HCT116 (cell line): ENCODE measurements around the gene TNFSF9. TPM values are rescaled to one million over a fixed set of nuclear protein-coding genes. Genes with fewer than 3 reads are reported as not detected.

ENCODE experiments used
- ATAC-seq: fragments of 200-7000 bp; cut with Tn5 transposase; 2 replicates; pipeline ENCODE4 v1.9.1; 2020; ENCODE audit warnings: mild to moderate bottlenecking, moderate library complexity
- BruUV-seq: library from RNA; stranded (reverse); fragments of 400-500 nt; replicated peaks from 2 replicates; lab custom pipeline; 2021; lab: Mats Ljungman, UMichigan
- CTCF ChIA-PET: fragments of 300-600 bp; sonication (Branson Sonifier 250); formaldehyde crosslinking; loops from one replicate; lab custom pipeline; 2021; ENCODE audit warnings: antibody characterized with exemption; lab: Charles Lee
- POLR2A ChIA-PET: fragments of 300-600, 350-600 bp; sonication (Branson Sonifier 250); formaldehyde crosslinking; loops from one replicate; lab custom pipeline; 2021; ENCODE audit warnings: antibody characterized with exemption; lab: Charles Lee
- RAD21 ChIA-PET, 2 experiments: fragments of 300-600 bp; sonication (Branson Sonifier 250); formaldehyde crosslinking; loops; one replicate each; lab custom pipeline; 2023; ENCODE audit warnings: low total read pairs in 2 of 2; ENCODE audit not compliant: uncharacterized antibody in 2 of 2, unreplicated experiment in 2 of 2, low non-redundant PET in 1 of 2; lab: Charles Lee
- DNase-seq: peaks from one replicate; pipeline ENCODE4 v3.0.0-alpha.2; 2010; ENCODE audit warnings: low read depth, low spot score
- H2AFZ ChIP-seq: fragments of 200-600 bp; shearing (Covaris generic), sonication (generic); 2 replicates; pipeline ENCODE4 v1.6.1; 2017; ENCODE audit warnings: low read depth, mixed run types, mixed read lengths, antibody characterized with exemption, low read length; ENCODE audit not compliant: poor library complexity, severe bottlenecking
- H3K27ac ChIP-seq: 2 replicates; pipeline ENCODE4 v1.5.1; 2012; ENCODE audit warnings: low read depth, low read length
- H3K27me3 ChIP-seq: fragments of 200-600 bp; sonication (generic); 2 replicates; pipeline ENCODE4 v1.6.1; 2016; ENCODE audit warnings: mixed run types, low read length, mixed read lengths; ENCODE audit not compliant: insufficient read depth
- H3K36me3 ChIP-seq, 2 experiments: fragments of 200-500 bp in 1 of 2; fragments of 200-600 bp in 1 of 2; sonication (Bioruptor generic) in 1 of 2; sonication (generic) in 1 of 2; 2 replicates each; pipeline versions ENCODE4 v1.5.1 to v1.6.1; 2014 to 2016; ENCODE audit warnings: low read length in 2 of 2, inconsistent platforms in 1 of 2, mixed read lengths in 1 of 2, mixed run types in 1 of 2; ENCODE audit not compliant: insufficient read depth in 2 of 2, control insufficient read depth in 1 of 2
- H3K4me1 ChIP-seq, 2 experiments: fragments of 200-600 bp in 1 of 2; sonication (generic) in 1 of 2; 2 replicates each; pipeline versions ENCODE4 v1.5.1 to v1.6.1; 2012 to 2017; ENCODE audit warnings: low read length in 2 of 2, inconsistent platforms in 1 of 2, mild to moderate bottlenecking in 1 of 2, mixed read lengths in 1 of 2, mixed run types in 1 of 2, moderate library complexity in 1 of 2; ENCODE audit not compliant: insufficient read depth in 2 of 2, control insufficient read depth in 1 of 2
- H3K4me2 ChIP-seq: fragments of 200-600 bp; sonication (generic); 2 replicates; pipeline ENCODE4 v1.6.1; 2017; ENCODE audit warnings: mixed run types, low read length, mixed read lengths
- H3K4me3 ChIP-seq, 2 experiments: fragments of 200-600 bp in 1 of 2; sonication (generic) in 1 of 2; replicated peaks in 1 of 2; 2 replicates each; pipeline ENCODE4 v1.5.1; 2011 to 2016; ENCODE audit warnings: low read length in 2 of 2, control low read depth in 1 of 2, low read depth in 1 of 2, mild to moderate bottlenecking in 1 of 2, mixed read lengths in 1 of 2, mixed run types in 1 of 2
- H3K79me2 ChIP-seq: fragments of 200-600 bp; sonication (generic); 2 replicates; pipeline ENCODE4 v1.6.1; 2017; ENCODE audit warnings: mild to moderate bottlenecking, mixed run types, low read length, moderate library complexity, mixed read lengths; ENCODE audit not compliant: insufficient read depth
- H3K9ac ChIP-seq: fragments of 200-600 bp; sonication (generic); 2 replicates; pipeline ENCODE4 v1.6.1; 2016; ENCODE audit warnings: low read length, mixed read lengths
- H3K9me2 ChIP-seq: fragments of 200-600 bp; sonication (generic), shearing (Covaris generic); 2 replicates; pipeline ENCODE4 v1.6.1; 2017; ENCODE audit warnings: mixed run types, mild to moderate bottlenecking, moderate library complexity; ENCODE audit not compliant: insufficient read depth
- H3K9me3 ChIP-seq, 2 experiments: fragments of 200-500 bp in 1 of 2; fragments of 200-600 bp in 1 of 2; sonication (Bioruptor generic) in 1 of 2; sonication (generic) in 1 of 2; 2 replicates each; pipeline ENCODE4 v1.6.1; 2014 to 2017; ENCODE audit warnings: low read length in 2 of 2, mixed read lengths in 2 of 2, inconsistent platforms in 1 of 2, low read depth in 1 of 2, mild to moderate bottlenecking in 1 of 2, mixed run types in 1 of 2, moderate library complexity in 1 of 2; ENCODE audit not compliant: control insufficient read depth in 1 of 2, insufficient read depth in 1 of 2
- H4K20me1 ChIP-seq: fragments of 200-600 bp; sonication (generic), shearing (Covaris generic); 2 replicates; pipeline ENCODE4 v1.6.1; 2017; ENCODE audit warnings: mixed run types, mild to moderate bottlenecking, moderate library complexity; ENCODE audit not compliant: insufficient read depth
- CBX3 ChIP-seq: IDR thresholded peaks from 2 replicates; pipeline ENCODE4 v1.6.1; 2012; ENCODE audit warnings: low read depth
- CTCF ChIP-seq, 3 experiments: fragments of 200-600 bp in 1 of 3; sonication (generic) in 1 of 3; IDR thresholded peaks in 2 of 3; conservative IDR thresholded peaks in 1 of 3; 2 replicates each; pipeline ENCODE4 v1.5.1; 2012 to 2017; ENCODE audit warnings: low read depth in 2 of 3, low read length in 2 of 3, antibody characterized with exemption in 1 of 3, borderline replicate concordance in 1 of 3, control low read depth in 1 of 3, mild to moderate bottlenecking in 1 of 3, mixed read lengths in 1 of 3, mixed run types in 1 of 3, moderate library complexity in 1 of 3; ENCODE audit not compliant: insufficient read depth in 1 of 3
- EGR1 ChIP-seq: IDR thresholded peaks from 2 replicates; pipeline ENCODE4 v1.6.1; 2012; ENCODE audit warnings: low read depth
- ELF1 ChIP-seq: IDR thresholded peaks from 2 replicates; pipeline ENCODE4 v1.6.1; 2012; ENCODE audit warnings: low read depth, borderline replicate concordance
- EZH2 ChIP-seq: fragments of 200-600 bp; sonication (generic); IDR thresholded peaks from 2 replicates; pipeline ENCODE4 v1.6.1; 2017; ENCODE audit warnings: antibody characterized with exemption, mixed run types
- EZH2phosphoT487 ChIP-seq: fragments of 200-600 bp; IDR thresholded peaks from 2 replicates; pipeline ENCODE4 v1.6.1; 2018; ENCODE audit warnings: antibody characterized with exemption, borderline replicate concordance
- FOSL1 ChIP-seq: IDR thresholded peaks from 2 replicates; pipeline ENCODE4 v1.6.1; 2012; ENCODE audit warnings: low read depth
- JUND ChIP-seq: IDR thresholded peaks from 2 replicates; pipeline ENCODE4 v1.6.1; 2012
- MAX ChIP-seq: IDR thresholded peaks from 2 replicates; pipeline ENCODE4 v1.6.1; 2012
- POLR2A ChIP-seq: IDR thresholded peaks from 2 replicates; pipeline ENCODE4 v1.7.0; 2011; ENCODE audit warnings: borderline replicate concordance; ENCODE audit not compliant: insufficient read depth, insufficient read length; ENCODE audit errors: extremely low read depth
- SIN3A ChIP-seq: IDR thresholded peaks from 2 replicates; pipeline ENCODE4 v1.6.1; 2012; ENCODE audit warnings: low read depth
- SP1 ChIP-seq: IDR thresholded peaks from 2 replicates; pipeline ENCODE4 v1.6.1; 2012; ENCODE audit warnings: low read depth
- SRF ChIP-seq: IDR thresholded peaks from 2 replicates; pipeline ENCODE4 v1.6.1; 2012; ENCODE audit warnings: low read depth
- TCF7L2 ChIP-seq: IDR thresholded peaks from 2 replicates; pipeline ENCODE4 v1.7.0; 2011; ENCODE audit warnings: borderline replicate concordance, inconsistent platforms; ENCODE audit not compliant: insufficient read depth, insufficient read length; ENCODE audit errors: extremely low read depth
- ZFX ChIP-seq: fragments of 450-650 bp; IDR thresholded peaks from 2 replicates; pipeline ENCODE4 v1.6.1; 2017
- ZNF274 ChIP-seq: fragments of 200-500 bp; sonication (Bioruptor generic); IDR thresholded peaks from 2 replicates; pipeline ENCODE4 v1.6.1; 2014; ENCODE audit warnings: mild to moderate bottlenecking, low read depth, low read length, inconsistent platforms
- intact Hi-C: fragments of 100-400 bp; cut with micrococcal nuclease; formaldehyde crosslinking; loops from 2 replicates; pipeline ENCODE4 v1.10.0; 2022
- total RNA-seq: library from RNA; stranded (reverse); gene quantifications from one replicate; pipeline ENCODE4 v1.2.1, GENCODE V29; 2021; ENCODE audit not compliant: unreplicated experiment
- TF ChIP-seq, protein P1 (sequence below): IDR thresholded peaks from 2 replicates; pipeline ENCODE4 v1.6.1; 2012; ENCODE audit warnings: low read depth
- TF ChIP-seq, protein P2 (sequence below): IDR thresholded peaks from 2 replicates; pipeline ENCODE4 v1.6.1; 2012

The TNFSF9 gene
- total RNA-seq, 1 experiment from 2014 or later: 25.1 TPM

GRCh38 chr19:6484831-6485230, 46.0 kb upstream of the TNFSF9 start:
- ChIA-PET CTCF (no interaction called here), POLR2A (no interaction called here), RAD21 (no interaction called here)
- peaks cover 0 to 8% of the 10 kb centered on the region in 2 experiments; a peak in 1 of 4 replicates for H3K4me1 ChIP-seq
- BruUV-seq: no TSS peak
- no peak overlapping the region for H2AFZ ChIP-seq
- H3K79me2 ChIP-seq: no peaks in the 10 kb centered on the region
- H3K27ac ChIP-seq: no peak overlapping the region
- H3K4me2 ChIP-seq: no peak overlapping the region
- H4K20me1 ChIP-seq: no peaks in the 10 kb centered on the region
- no peak overlapping the region for H3K9ac ChIP-seq
- no peaks in the 10 kb centered on the region for H3K9me2 ChIP-seq
- H3K4me3 ChIP-seq: no peak overlapping the region
- DNase-seq (no peak), ATAC-seq (no peak)
- no peaks in the 10 kb centered on the region for H3K9me3 ChIP-seq
- intact Hi-C loops: no loop called here
- H3K36me3 ChIP-seq: no peaks in the 10 kb centered on the region
- H3K27me3 ChIP-seq: no peaks in the 10 kb centered on the region
- no peak for TF ChIP-seq CTCF (IDR thresholded peaks at IDR 0.05 in 2 of 3, conservative IDR thresholded peaks at IDR 0.05 in 1 of 3; ENCODE audit: borderline replicate concordance in 1 of 3, insufficient read depth in 1 of 3, low read depth in 2 of 3, low read length in 2 of 3)
- no peak for TF ChIP-seq CBX3
- no peak for TF ChIP-seq SIN3A
- no peak for TF ChIP-seq SRF
- TF ChIP-seq, protein P1, sequence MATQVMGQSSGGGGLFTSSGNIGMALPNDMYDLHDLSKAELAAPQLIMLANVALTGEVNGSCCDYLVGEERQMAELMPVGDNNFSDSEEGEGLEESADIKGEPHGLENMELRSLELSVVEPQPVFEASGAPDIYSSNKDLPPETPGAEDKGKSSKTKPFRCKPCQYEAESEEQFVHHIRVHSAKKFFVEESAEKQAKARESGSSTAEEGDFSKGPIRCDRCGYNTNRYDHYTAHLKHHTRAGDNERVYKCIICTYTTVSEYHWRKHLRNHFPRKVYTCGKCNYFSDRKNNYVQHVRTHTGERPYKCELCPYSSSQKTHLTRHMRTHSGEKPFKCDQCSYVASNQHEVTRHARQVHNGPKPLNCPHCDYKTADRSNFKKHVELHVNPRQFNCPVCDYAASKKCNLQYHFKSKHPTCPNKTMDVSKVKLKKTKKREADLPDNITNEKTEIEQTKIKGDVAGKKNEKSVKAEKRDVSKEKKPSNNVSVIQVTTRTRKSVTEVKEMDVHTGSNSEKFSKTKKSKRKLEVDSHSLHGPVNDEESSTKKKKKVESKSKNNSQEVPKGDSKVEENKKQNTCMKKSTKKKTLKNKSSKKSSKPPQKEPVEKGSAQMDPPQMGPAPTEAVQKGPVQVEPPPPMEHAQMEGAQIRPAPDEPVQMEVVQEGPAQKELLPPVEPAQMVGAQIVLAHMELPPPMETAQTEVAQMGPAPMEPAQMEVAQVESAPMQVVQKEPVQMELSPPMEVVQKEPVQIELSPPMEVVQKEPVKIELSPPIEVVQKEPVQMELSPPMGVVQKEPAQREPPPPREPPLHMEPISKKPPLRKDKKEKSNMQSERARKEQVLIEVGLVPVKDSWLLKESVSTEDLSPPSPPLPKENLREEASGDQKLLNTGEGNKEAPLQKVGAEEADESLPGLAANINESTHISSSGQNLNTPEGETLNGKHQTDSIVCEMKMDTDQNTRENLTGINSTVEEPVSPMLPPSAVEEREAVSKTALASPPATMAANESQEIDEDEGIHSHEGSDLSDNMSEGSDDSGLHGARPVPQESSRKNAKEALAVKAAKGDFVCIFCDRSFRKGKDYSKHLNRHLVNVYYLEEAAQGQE: no peak
- TF ChIP-seq EGR1: no peak
- no peak for TF ChIP-seq ZFX
- TF ChIP-seq ZNF274: no peak
- TF ChIP-seq TCF7L2: no peak
- no peak for TF ChIP-seq POLR2A
- no peak for TF ChIP-seq MAX
- TF ChIP-seq SP1: no peak
- TF ChIP-seq ELF1: no peak
- TF ChIP-seq JUND: no peak
- no peak for TF ChIP-seq EZH2
- TF ChIP-seq, protein P2, sequence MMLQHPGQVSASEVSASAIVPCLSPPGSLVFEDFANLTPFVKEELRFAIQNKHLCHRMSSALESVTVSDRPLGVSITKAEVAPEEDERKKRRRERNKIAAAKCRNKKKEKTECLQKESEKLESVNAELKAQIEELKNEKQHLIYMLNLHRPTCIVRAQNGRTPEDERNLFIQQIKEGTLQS: no peak
- no peak for TF ChIP-seq FOSL1
- no peak for TF ChIP-seq EZH2phosphoT487
